Measurements from ENCODE around the gene FTHL17. TPM values are rescaled to one million over a fixed set of nuclear protein-coding genes. Genes with fewer than 3 reads are reported as not detected.

Gene FTHL17
- total and polyA plus RNA-seq, 2 donors (not counting 1 experiment from before 2014, with no cell fraction given) = not detected

GRCh38 chrX:31070057-31070468 is 1.8 kb downstream of the FTHL17 start:
- Histone ChIP-seq H3K27me3 (replicated peaks in 1 of 4; ENCODE audit: control extremely low read depth in 1 of 4, control insufficient read depth in 3 of 4, insufficient read depth in 4 of 4, low read length in 3 of 4) (no peaks in the 10 kb centered on the region), H2AFZ (ENCODE audit: insufficient read depth, low read depth, low read length, poor library complexity, severe bottlenecking) (no peak overlapping the region), H4K20me1 (ENCODE audit: control insufficient read depth, insufficient read depth, low read length, poor library complexity, severe bottlenecking) (no peaks in the 10 kb centered on the region), H3K9ac (ENCODE audit: low read length) (no peak overlapping the region), H3K27ac (ENCODE audit: low read length in 2 of 2) (no peak overlapping the region), H3K79me2 (ENCODE audit: control insufficient read depth, insufficient read depth, low read length) (no peaks in the 10 kb centered on the region), H3K4me1 (ENCODE audit: control insufficient read depth in 2 of 2, insufficient read depth in 2 of 2, low read length in 2 of 2) (no peaks in the 10 kb centered on the region), H3K9me3 (ENCODE audit: control extremely low read depth in 1 of 3, control insufficient read depth in 2 of 3, insufficient read depth in 1 of 3, low read length in 2 of 3) (peaks cover 0 to 4% (median 0%) of the 10 kb centered on the region in 3 donors), H3K4me2 (replicated peaks; ENCODE audit: low read depth, low read length, poor library complexity, severe bottlenecking) (no peak overlapping the region), H3K36me3 (replicated peaks in 1 of 2; ENCODE audit: control extremely low read depth in 1 of 2, control insufficient read depth in 1 of 2, extremely low read depth in 1 of 2, insufficient read depth in 2 of 2, low read length in 1 of 2) (no peaks in the 10 kb centered on the region), H3K4me3 (ENCODE audit: control extremely low read depth in 1 of 5, extremely low read depth in 1 of 5, insufficient read depth in 1 of 5, low read depth in 2 of 5, low read length in 4 of 5) (no peak overlapping the region)
- Mint-ChIP-seq H3K4me1 (no peaks in the 10 kb centered on the region), H3K27ac (no peak overlapping the region), H3K27me3 (no peaks in the 10 kb centered on the region), H3K9me3 (ENCODE audit: insufficient read depth) (peaks cover 4% of the 10 kb centered on the region), H3K4me3 (no peak overlapping the region)
- CTCF ChIA-PET = no interaction called here
- TF ChIP-seq EZH2 (IDR thresholded peaks at IDR 0.05; ENCODE audit: borderline replicate concordance, insufficient read depth, low read depth, low read length, poor library complexity, severe bottlenecking) (no peak), CTCF (IDR thresholded peaks at IDR 0.05) (no peak)
- ATAC-seq (ENCODE audit: low read depth) (no peak), DNase-seq (no peak)
- intact Hi-C loops (cut with micrococcal nuclease) = no loop called here
- POLR2A ChIA-PET = no interaction called here

GRCh38 chrX:31063114-31063513 is 8.7 kb downstream of the FTHL17 start:
- CTCF ChIA-PET = interaction anchor here (0.6 kb wide), 1 partner anchor 22 kb away, joined by 3 read pairs; no protein-coding TSS in a partner anchor
- no peak overlapping the region for H3K4me3 Mint-ChIP-seq
- no CpG with 5 or more reads among the region's 1 CpG for WGBS (ENCODE audit: insufficient coverage)
- POLR2A ChIA-PET = no interaction called here
- no peaks in the 10 kb centered on the region for H3K4me1 Mint-ChIP-seq
- no peak overlapping the region for H3K9ac ChIP-seq (ENCODE audit: low read length)
- no peaks in the 10 kb centered on the region for H3K4me1 ChIP-seq (ENCODE audit: control insufficient read depth in 2 of 2, insufficient read depth in 2 of 2, low read length in 2 of 2)
- no peaks in the 10 kb centered on the region for H3K27me3 ChIP-seq (replicated peaks in 1 of 4; ENCODE audit: control extremely low read depth in 1 of 4, control insufficient read depth in 3 of 4, insufficient read depth in 4 of 4, low read length in 3 of 4)
- no peak overlapping the region for H3K4me2 ChIP-seq (replicated peaks; ENCODE audit: low read depth, low read length, poor library complexity, severe bottlenecking)
- H3K79me2 ChIP-seq (ENCODE audit: control insufficient read depth, insufficient read depth, low read length) = no peaks in the 10 kb centered on the region
- no peaks in the 10 kb centered on the region for H3K9me3 Mint-ChIP-seq (ENCODE audit: insufficient read depth)
- no peaks in the 10 kb centered on the region for H3K36me3 ChIP-seq (replicated peaks in 1 of 2; ENCODE audit: control extremely low read depth in 1 of 2, control insufficient read depth in 1 of 2, extremely low read depth in 1 of 2, insufficient read depth in 2 of 2, low read length in 1 of 2)
- intact Hi-C loops (cut with micrococcal nuclease) = no loop called here
- TF ChIP-seq EZH2 (IDR thresholded peaks at IDR 0.05; ENCODE audit: borderline replicate concordance, insufficient read depth, low read depth, low read length, poor library complexity, severe bottlenecking) (no peak), CTCF (IDR thresholded peaks at IDR 0.05) (no peak)
- no peaks in the 10 kb centered on the region for H3K9me3 ChIP-seq (ENCODE audit: control extremely low read depth in 1 of 3, control insufficient read depth in 2 of 3, insufficient read depth in 1 of 3, low read length in 2 of 3)
- H3K27me3 Mint-ChIP-seq = no peaks in the 10 kb centered on the region
- ATAC-seq (ENCODE audit: low read depth) (no peak), DNase-seq (no peak)
- H3K4me3 ChIP-seq (ENCODE audit: control extremely low read depth in 1 of 5, extremely low read depth in 1 of 5, insufficient read depth in 1 of 5, low read depth in 2 of 5, low read length in 4 of 5) = no peak overlapping the region
- H2AFZ ChIP-seq (ENCODE audit: insufficient read depth, low read depth, low read length, poor library complexity, severe bottlenecking) = no peak overlapping the region
- H3K27ac ChIP-seq (ENCODE audit: low read length in 2 of 2) = no peak overlapping the region
- H4K20me1 ChIP-seq (ENCODE audit: control insufficient read depth, insufficient read depth, low read length, poor library complexity, severe bottlenecking) = no peaks in the 10 kb centered on the region
- H3K27ac Mint-ChIP-seq = no peak overlapping the region

Data from B cell (primary cell).